ENCODE measurements around the gene HS3ST4. TPM values are rescaled to one million over a fixed set of nuclear protein-coding genes. Genes with fewer than 3 reads are reported as not detected.

The HS3ST4 gene
- total and polyA plus RNA-seq, 2 donors (not counting 1 experiment from before 2014, with no cell fraction given), result not detected

DNA sequence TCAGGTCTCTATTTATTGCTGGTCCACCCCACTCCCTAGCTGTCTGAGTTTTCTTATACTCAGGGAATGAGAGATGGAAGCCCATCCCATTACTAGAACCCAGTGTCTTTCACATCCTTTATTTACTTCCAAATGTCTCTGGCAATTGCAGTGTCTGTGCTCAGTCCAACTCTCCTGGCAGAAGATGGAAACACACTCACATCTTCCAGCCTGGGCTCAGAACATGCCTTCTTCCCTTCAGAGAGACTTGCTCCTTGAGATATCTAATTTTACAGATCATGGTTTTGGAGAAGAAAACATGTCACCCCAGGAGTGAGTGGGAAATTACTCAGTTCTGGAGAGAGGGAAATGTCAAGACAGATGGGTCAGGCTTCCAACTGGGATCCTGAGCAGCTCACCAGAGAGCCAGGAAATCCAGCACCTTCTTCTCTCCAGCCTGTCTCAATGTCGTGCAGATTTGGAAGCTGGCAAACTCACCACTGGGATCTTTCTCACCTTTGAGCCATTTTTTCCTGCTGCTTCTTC is 494.4 kb downstream of the HS3ST4 start:
- Histone ChIP-seq H3K36me3 (ENCODE audit: control insufficient read depth, insufficient read depth, low read length) (no peaks in the 10 kb centered on the region), H3K9ac (ENCODE audit: insufficient read depth, low read length) (no peak overlapping the region), H3K4me1 (ENCODE audit: control insufficient read depth, extremely low read depth, insufficient read depth, low read length) (no peaks in the 10 kb centered on the region), H3K27ac (ENCODE audit: insufficient read depth, low read length) (no peak overlapping the region), H4K20me1 (ENCODE audit: control insufficient read depth, extremely low read depth, insufficient read depth, low read length) (no peaks in the 10 kb centered on the region), H3K79me2 (ENCODE audit: control insufficient read depth, insufficient read depth, low read length) (no peaks in the 10 kb centered on the region), H3K4me2 (ENCODE audit: extremely low read depth, insufficient read depth, low read length) (no peak overlapping the region), H3K4me3 (replicated peaks in 1 of 4; ENCODE audit: control extremely low read depth in 1 of 4, insufficient read depth in 1 of 4, low read depth in 3 of 4, low read length in 4 of 4) (no peak overlapping the region), H3K9me3 (ENCODE audit: control insufficient read depth, insufficient read depth, low read depth, low read length) (no peaks in the 10 kb centered on the region), H2AFZ (ENCODE audit: low read length) (no peak overlapping the region), H3K27me3 (ENCODE audit: control insufficient read depth, insufficient read depth, low read length) (no peaks in the 10 kb centered on the region)
- no peak for DNase-seq (ENCODE audit: low read depth in 2 of 2)
- TF ChIP-seq CTCF (conservative IDR thresholded peaks at IDR 0.05 in 1 of 2, IDR thresholded peaks at IDR 0.05 in 1 of 2; ENCODE audit: low read depth in 1 of 2, low read length in 2 of 2), result no peak
